H7 (cell line): Measurements from ENCODE around the gene CIAO3. TPM values are rescaled to one million over a fixed set of nuclear protein-coding genes. Genes with fewer than 3 reads are reported as not detected.

Source experiments
- DNase-seq: peaks from one replicate; pipeline ENCODE4 v3.0.0; 2012
- H3K27me3 ChIP-seq: 2 replicates; pipeline ENCODE4 v1.6.0; 2011; ENCODE audit warnings: mild to moderate bottlenecking, low read length; ENCODE audit not compliant: control insufficient read depth, insufficient read depth
- H3K36me3 ChIP-seq: replicated peaks from 2 replicates; pipeline ENCODE4 v1.5.1; 2011; ENCODE audit warnings: low read length; ENCODE audit not compliant: control insufficient read depth, insufficient read depth
- H3K4me3 ChIP-seq: 2 replicates; pipeline ENCODE4 v1.5.1; 2011; ENCODE audit warnings: low read depth, mild to moderate bottlenecking, control low read depth, low read length, moderate library complexity; ENCODE audit not compliant: insufficient read depth
- total RNA-seq: library from RNA; depleted of rRNA; stranded (reverse); fragments of >200 nt; shearing (Covaris generic); gene quantifications from 2 replicates; pipeline ENCODE4 v1.2.3, GENCODE V29; 2014; rRNA removed

CIAO3 gene
- total RNA-seq = 42.6 and 46.1 TPM in 2 replicates

DNA sequence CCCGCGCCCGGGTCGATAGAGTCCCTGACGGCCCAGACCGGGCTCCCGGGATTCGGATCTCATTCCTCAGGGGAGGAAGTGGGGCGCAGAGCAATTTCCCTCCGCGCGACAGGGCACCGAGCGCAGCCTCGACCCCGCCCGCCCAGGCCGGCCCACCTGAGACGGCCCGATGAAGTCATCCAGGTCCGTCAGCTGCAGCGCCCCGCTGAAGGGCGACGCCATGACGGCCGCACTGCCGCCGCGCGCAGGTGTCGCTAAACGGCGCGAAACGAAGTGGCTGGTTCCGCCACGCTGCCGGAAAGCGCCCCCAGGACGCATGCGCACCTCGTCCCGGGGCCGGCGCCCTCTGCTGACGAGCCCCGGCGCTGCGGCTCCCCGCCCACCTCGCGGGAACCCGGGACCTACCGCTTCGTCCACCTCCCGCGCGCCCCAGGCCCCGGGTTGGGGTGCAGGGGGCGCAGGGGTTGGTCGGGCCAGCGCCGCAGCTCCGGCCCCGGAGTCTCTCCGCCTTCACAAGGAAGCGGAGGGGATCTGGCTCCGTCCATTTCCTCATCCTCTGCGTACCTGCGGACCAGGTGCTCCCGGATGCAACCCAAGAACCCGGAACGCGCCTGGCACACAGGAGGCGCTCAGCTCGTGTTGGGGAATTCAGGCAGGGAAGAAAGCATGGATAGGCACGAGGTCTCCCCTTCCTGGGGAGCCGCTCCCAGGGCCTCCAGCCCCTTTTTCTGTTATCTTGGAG, at the start of gene CIAO3:
Gene CIAO3 (minus strand): TSS at position 234 of the 742 bp plus-strand sequence. CDS start 12 bp downstream, at position 222.
- Histone ChIP-seq H3K4me3 (peak within 1 kb of the TSS; percentile 81), H3K27me3 (no peaks in the 10 kb centered on the region), H3K36me3 (peaks cover 2% of the 10 kb centered on the region)
- DNase-seq = peak; percentile 100

DNA sequence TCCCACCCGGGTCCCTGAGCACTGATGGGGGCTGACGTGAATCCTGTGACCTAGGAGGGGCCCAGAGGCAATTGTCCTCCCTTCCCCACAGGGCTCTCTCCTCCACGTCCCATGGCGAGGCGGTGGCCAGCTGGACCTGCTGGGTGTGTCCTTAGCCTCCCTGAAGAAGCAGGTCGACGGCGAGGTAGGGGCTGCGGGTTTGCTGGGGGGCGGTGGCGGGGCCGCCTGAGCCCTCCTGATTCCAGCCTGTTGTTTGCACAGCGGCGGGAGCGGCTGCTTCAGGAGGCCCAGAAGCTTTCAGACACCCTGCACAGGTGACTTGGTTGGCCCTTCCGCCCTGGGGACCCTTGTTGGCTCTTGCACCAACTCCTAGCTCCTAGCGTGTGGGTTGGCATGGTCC, 49.3 kb upstream of the CIAO3 start:
- DNase-seq = no peak
- Histone ChIP-seq H3K27me3 (no peaks in the 10 kb centered on the region), H3K4me3 (no peak overlapping the region), H3K36me3 (peaks cover 18% of the 10 kb centered on the region)

DNA sequence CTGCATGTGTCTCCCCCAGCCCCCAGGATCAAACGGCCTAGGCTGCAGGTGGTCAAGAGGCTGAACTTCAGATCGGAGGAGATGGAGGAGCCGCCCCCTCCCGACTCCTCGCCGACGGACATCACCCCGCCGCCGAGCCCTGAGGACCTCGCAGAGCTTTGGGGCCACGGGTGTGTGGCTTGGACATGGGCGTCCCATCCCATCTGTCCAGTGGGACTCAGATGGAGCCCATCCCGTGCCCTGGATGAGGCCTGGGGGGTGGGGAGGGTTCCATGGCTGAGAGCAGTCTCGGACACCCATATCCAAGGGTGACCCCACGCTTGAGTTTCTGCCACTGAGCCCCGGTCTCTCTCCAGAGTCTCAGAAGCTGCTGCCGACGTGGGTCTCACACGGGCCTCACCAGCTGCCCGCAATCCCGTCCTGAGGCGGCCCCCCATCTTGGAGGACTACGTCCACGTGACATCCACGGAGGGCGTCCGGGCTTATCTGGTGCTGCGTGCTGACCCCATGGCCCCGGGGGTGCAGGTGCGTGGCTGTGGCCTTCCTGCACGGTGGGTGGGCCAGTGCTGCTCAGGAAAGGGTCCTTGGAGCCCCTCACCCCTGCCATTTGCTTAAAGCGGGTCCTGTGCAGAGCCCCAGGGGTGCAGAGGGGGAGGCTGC, 48.5 kb upstream of the CIAO3 start:
- DNase-seq = no peak
- H3K4me3 ChIP-seq = peak overlapping the region; percentile 98
- no peaks in the 10 kb centered on the region for H3K27me3 ChIP-seq
- peaks cover 18% of the 10 kb centered on the region for H3K36me3 ChIP-seq

DNA sequence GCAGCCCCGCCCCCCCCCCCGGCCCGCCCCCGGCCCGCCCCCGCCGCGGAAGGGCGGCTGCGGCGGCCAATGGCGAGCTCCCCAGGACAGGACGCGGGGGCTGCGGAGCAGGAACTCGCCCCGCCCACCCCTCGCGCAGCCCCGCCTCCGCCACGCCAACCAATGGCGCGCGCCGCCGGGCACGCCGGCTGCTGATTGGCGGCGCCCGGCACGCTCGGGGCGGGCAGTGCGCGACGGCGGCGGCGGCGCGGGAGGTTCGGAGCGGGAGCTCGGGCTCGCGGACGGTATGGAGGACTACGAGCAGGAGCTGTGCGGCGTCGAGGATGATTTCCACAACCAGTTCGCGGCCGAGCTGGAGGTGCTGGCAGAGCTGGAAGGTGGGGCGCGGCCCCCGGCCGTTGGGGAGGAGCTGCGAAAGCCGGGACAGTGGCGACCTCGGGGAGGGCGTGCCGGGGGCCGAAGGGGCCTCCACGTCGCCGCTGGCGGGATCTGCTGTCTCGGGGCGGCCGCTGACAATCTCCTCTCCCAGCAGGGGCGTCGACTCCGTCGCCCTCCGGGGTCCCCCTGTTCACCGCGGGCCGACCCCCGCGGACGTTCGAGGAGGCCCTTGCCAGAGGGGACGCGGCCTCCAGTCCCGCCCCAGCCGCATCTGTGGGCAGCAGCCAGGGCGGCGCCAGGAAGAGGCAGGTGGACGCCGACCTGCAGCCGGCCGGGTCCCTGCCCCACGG, 47.8 kb upstream of the CIAO3 start, which contains the start of gene CHTF18:
Gene CHTF18 (plus strand): TSS at position 222 of the 728 bp plus-strand sequence. CDS start 65 bp downstream, at position 287.
- no peaks in the 10 kb centered on the region for H3K27me3 ChIP-seq
- peak; percentile 100 for DNase-seq
- peaks cover 18% of the 10 kb centered on the region for H3K36me3 ChIP-seq
- H3K4me3 ChIP-seq = peak within 1 kb of the TSS; percentile 98

DNA sequence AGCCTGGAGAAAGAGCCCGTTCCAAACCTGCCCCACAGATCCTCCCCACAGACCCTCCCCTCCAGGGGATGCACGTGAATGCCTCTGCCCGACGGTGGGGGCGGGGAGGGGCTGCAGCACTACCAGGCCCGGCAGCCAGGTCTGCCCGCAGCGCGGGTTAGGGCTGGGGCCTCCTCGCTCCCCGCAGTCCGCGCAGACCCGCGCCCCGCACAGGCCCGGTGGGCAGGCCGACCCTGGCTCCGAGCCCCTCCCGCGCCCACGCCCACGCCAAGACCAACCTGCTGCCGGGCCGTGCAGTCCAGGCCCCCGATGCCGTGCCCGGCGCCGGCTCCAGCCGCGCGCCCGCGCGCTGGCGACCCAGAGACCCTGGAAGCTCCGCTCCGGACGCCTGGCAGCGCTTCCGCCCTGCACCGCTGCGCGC, 47.2 kb upstream of the CIAO3 start, which contains the start of gene RPUSD1:
Gene RPUSD1 (minus strand): TSS at position 404 of the 421 bp plus-strand sequence. CDS start 644 bp downstream, outside the sequence.
- no peak for DNase-seq
- H3K27me3 ChIP-seq = no peaks in the 10 kb centered on the region
- H3K4me3 ChIP-seq = peak within 1 kb of the TSS; percentile 98
- peaks cover 18% of the 10 kb centered on the region for H3K36me3 ChIP-seq

DNA sequence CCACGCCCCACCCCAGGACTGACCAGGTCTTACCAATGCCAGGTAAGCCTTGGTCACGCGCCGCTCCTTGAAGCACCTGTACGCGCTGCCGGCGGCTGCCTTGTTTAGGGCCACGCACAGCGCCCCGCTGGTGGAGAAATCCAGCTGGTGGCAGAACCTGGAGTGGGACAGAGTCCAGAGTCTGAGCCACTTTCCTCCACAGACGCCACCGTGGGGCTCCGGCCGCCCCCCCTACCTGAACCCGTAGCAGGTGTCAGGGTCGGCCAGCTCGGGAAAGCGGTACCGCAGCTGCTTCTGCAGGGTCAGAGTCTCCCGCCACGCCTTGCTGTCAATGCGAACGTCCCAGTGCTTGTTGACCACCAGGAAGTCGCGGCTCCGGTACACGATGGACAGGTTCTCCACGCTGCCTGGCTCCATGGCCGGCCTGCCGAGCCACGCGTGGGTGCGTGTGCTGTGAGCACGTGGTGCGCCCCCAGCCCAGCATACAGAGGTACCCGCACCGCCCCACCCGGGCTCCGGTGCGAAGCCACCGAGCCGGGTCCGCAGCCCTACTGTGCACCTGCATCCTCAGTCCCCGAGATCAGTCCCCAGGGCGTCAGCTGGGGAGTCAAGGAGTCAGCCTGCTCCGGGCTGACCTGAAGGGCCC, 46.6 kb upstream of the CIAO3 start:
- peaks cover 18% of the 10 kb centered on the region for H3K36me3 ChIP-seq
- H3K27me3 ChIP-seq = no peaks in the 10 kb centered on the region
- H3K4me3 ChIP-seq = peak overlapping the region; percentile 77
- no peak for DNase-seq

- peaks cover 11% of the 10 kb centered on the region for H3K36me3 ChIP-seq
- DNase-seq = peak; percentile 97
- no peak overlapping the region for H3K4me3 ChIP-seq
- no peaks in the 10 kb centered on the region for H3K27me3 ChIP-seq
These were observed 45.1 kb upstream of the CIAO3 start for GRCh38 chr16:785563-786535.

- H3K4me3 ChIP-seq = no peak overlapping the region
- no peaks in the 10 kb centered on the region for H3K27me3 ChIP-seq
- DNase-seq = no peak
- peaks cover 3% of the 10 kb centered on the region; the same call in 1 of the 2 replicates for H3K36me3 ChIP-seq
These were observed 43.6 kb upstream of the CIAO3 start for GRCh38 chr16:784431-784830.

- Histone ChIP-seq H3K4me3 (no peak overlapping the region), H3K36me3 (peaks cover 3% of the 10 kb centered on the region; the same call in 1 of the 2 replicates), H3K27me3 (no peaks in the 10 kb centered on the region)
- no peak for DNase-seq
These were observed 42.8 kb upstream of the CIAO3 start for GRCh38 chr16:783404-784161.

DNA sequence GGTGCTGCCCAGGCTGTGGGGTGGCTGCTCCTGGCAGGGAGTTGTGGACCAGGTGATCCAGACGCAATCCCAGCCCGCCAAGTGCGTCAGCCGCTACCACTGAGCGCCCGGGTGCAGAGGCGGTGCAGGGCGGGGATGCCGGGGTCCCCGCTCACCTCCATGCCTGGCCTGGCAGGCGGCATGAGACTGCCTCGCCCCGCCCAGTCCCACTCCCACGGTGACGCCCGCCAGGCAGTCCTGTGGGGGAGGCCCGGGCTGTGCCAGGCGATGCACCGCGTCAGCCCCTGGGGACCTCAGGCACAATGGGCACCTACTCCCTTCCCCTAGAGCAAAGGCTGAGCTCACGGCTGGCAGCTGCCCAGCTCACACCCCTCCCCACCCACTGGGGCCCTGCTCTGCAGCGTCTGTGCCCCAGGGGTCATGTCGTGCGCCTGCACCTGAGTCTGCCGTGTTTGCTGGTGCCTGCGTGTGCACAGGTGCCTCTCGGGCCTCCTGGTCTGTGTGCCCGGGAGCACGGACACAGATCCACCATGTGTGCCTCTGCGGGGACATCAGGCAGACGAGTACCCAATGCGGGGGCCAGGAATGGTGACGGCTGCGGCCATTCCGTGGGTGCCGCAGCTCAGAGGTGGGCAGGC, 42.1 kb upstream of the CIAO3 start:
- H3K4me3 ChIP-seq = no peak overlapping the region
- H3K36me3 ChIP-seq = peaks cover 3% of the 10 kb centered on the region; the same call in 1 of the 2 replicates
- H3K27me3 ChIP-seq = no peaks in the 10 kb centered on the region
- peak; percentile 76 for DNase-seq

- peak; percentile 76 for DNase-seq
- Histone ChIP-seq H3K4me3 (no peak overlapping the region), H3K27me3 (no peaks in the 10 kb centered on the region), H3K36me3 (peaks cover 3% of the 10 kb centered on the region; the same call in 1 of the 2 replicates)
These were observed 41.5 kb upstream of the CIAO3 start for GRCh38 chr16:782258-782657.

DNA sequence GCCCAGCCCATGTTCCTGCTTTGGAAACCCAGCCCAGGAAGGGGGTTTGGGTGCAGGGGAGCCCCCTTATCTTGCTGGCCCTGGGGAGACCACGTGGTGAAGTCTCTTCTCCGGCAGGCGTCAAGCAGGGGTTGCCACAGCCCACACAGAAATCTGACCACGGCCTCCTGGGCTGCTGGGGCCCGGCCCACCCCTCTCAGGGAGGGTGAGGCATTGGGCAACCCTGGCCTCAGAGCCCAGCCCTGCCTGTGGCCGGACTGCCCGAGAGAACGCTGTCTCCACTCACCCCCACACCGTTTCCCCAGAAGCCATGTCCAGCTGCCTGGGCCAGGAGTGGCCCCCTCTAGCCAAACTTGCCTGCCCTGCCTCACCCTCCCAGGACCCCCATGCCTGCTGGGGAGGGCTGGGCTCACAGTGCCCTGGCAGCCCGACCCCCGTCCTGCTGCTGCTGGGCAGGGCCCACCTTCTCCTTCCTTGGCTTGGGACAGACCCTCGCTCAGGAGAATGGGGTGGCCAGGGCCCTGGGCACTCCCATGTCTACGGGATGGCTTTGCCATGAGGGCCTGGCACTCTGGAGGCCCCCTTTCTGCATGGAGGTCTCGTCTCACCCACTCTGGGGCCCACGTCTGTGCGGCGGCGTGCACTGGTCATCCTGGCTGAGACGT, 40.7 kb upstream of the CIAO3 start:
- DNase-seq = no peak
- Histone ChIP-seq H3K4me3 (no peak overlapping the region), H3K36me3 (peaks cover 2% of the 10 kb centered on the region; the same call in 1 of the 2 replicates), H3K27me3 (no peaks in the 10 kb centered on the region)
